Breast epithelium (tissue), 4 donors: ENCODE measurements around the gene JAM2. TPM values are rescaled to one million over a fixed set of nuclear protein-coding genes. Genes with fewer than 3 reads are reported as not detected.

Experiments used
- DNase-seq, 2 donors: peaks; one replicate each; pipeline ENCODE4 v3.0.0-alpha.2; 2019; ENCODE audit warnings: low spot score in 2 of 2
- H3K27ac ChIP-seq, 2 donors: fragments of 200-600 bp; sonication (generic) in 1 of 2; one replicate each; pipeline ENCODE4 v1.5.1; 2016 to 2019; ENCODE audit warnings: mild to moderate bottlenecking in 1 of 2
- H3K27me3 ChIP-seq, 2 donors: fragments of 200-600 bp; sonication (generic) in 1 of 2; one replicate each; pipeline versions ENCODE4 v1.5.1 to v1.6.0; 2017 to 2019; ENCODE audit warnings: control low read depth in 1 of 2, mild to moderate bottlenecking in 1 of 2
- H3K36me3 ChIP-seq: fragments of 200-600 bp; one replicate; pipeline ENCODE4 v1.5.1; 2019
- H3K4me1 ChIP-seq, 2 donors: fragments of 200-600 bp; sonication (generic); one replicate each; pipeline ENCODE4 v1.5.1; 2016 to 2019; ENCODE audit warnings: control low read depth in 1 of 2
- H3K4me3 ChIP-seq, 3 donors: fragments of 200-600 bp; sonication (generic); 1 replicate in 2 of 3; 2 replicates in 1 of 3; pipeline ENCODE4 v1.5.1; 2016 to 2019; ENCODE audit warnings: mild to moderate bottlenecking in 3 of 3, moderate library complexity in 2 of 3
- H3K9me3 ChIP-seq, 2 donors: fragments of 200-600 bp; sonication (generic) in 1 of 2; one replicate each; pipeline ENCODE4 v1.5.1; 2016 to 2019; ENCODE audit warnings: control low read depth in 1 of 2
- CTCF ChIP-seq, 3 donors: fragments of 450-650 bp; IDR thresholded peaks; one replicate each; pipeline ENCODE4 v1.5.1; 2016 to 2017; ENCODE audit warnings: antibody characterized with exemption in 3 of 3, mild to moderate bottlenecking in 3 of 3, moderate library complexity in 3 of 3
- POLR2A ChIP-seq: fragments of 450-650 bp; IDR thresholded peaks from one replicate; pipeline ENCODE4 v1.6.1; 2016; ENCODE audit warnings: antibody characterized with exemption, mild to moderate bottlenecking, moderate library complexity
- POLR2AphosphoS5 ChIP-seq, 3 donors: sonication (generic); formaldehyde crosslinking; IDR thresholded peaks; one replicate each; pipeline ENCODE4 v1.6.1; 2017; ENCODE audit warnings: antibody characterized with exemption in 3 of 3
- intact Hi-C: fragments of 100-400 bp; cut with DNase I; formaldehyde crosslinking; loops from one replicate; pipeline ENCODE4 v1.15.1; 2023; ENCODE audit warnings: low total_unique reads
- total RNA-seq, 3 donors: library from RNA; depleted of rRNA; stranded (reverse); fragments of >200 nt; gene quantifications; one replicate each; pipeline ENCODE4 v1.1.0, GENCODE V29; 2016

Gene JAM2
- total RNA-seq, 3 donors from 2014 or later, result 7.8 to 16.1 (median 11.9) TPM

GRCh38 chr21:25639551-25640201 is 618 bp downstream of the JAM2 start:
- peak overlapping the region; percentile 84 to 86 for H3K27ac ChIP-seq
- no peak for TF ChIP-seq CTCF (IDR thresholded peaks at IDR 0.05)
- no peak for TF ChIP-seq POLR2AphosphoS5 (IDR thresholded peaks at IDR 0.05)
- no peak for TF ChIP-seq POLR2A
- H3K27me3 ChIP-seq, result peaks cover 0 to 9% of the 10 kb centered on the region in 2 donors
- H3K36me3 ChIP-seq, result no peaks in the 10 kb centered on the region
- no peaks in the 10 kb centered on the region for H3K9me3 ChIP-seq
- H3K4me1 ChIP-seq, result no peaks in the 10 kb centered on the region
- peak in 1 of 2 donors; percentile 23 for DNase-seq
- peak overlapping the region; percentile 64 to 81 (median 67) for H3K4me3 ChIP-seq
- intact Hi-C loops, result no loop called here

GRCh38 chr21:25640202-25640942 is 1.3 kb downstream of the JAM2 start:
- Histone ChIP-seq H3K9me3 (no peaks in the 10 kb centered on the region), H3K27me3 (peaks cover 0 to 9% of the 10 kb centered on the region in 2 donors), H3K27ac (peak overlapping the region; percentile 84 to 86), H3K36me3 (no peaks in the 10 kb centered on the region), H3K4me1 (no peaks in the 10 kb centered on the region), H3K4me3 (peak overlapping the region; percentile 64 to 81 (median 67))
- no peak for DNase-seq
- intact Hi-C loops, result no loop called here
- TF ChIP-seq POLR2AphosphoS5 (IDR thresholded peaks at IDR 0.05) (no peak), POLR2A (no peak), CTCF (IDR thresholded peaks at IDR 0.05) (no peak)

- H3K27ac ChIP-seq, result no peak overlapping the region
- no peak for TF ChIP-seq POLR2A
- H3K36me3 ChIP-seq, result no peaks in the 10 kb centered on the region
- no peaks in the 10 kb centered on the region for H3K4me1 ChIP-seq
- no peaks in the 10 kb centered on the region for H3K9me3 ChIP-seq
- DNase-seq, result no peak
- peaks cover 0 to 9% of the 10 kb centered on the region in 2 donors for H3K27me3 ChIP-seq
- peak overlapping the region; percentile 64 to 81 (median 67) for H3K4me3 ChIP-seq
- intact Hi-C loops, result no loop called here
These were observed 1.9 kb downstream of the JAM2 start for GRCh38 chr21:25640943-25641292.

GRCh38 chr21:25643486-25643885 is 4.4 kb downstream of the JAM2 start:
- no peak overlapping the region for H3K27ac ChIP-seq
- H3K4me3 ChIP-seq, result no peak overlapping the region
- intact Hi-C loops, result no loop called here
- H3K4me1 ChIP-seq, result no peaks in the 10 kb centered on the region
- no peak for DNase-seq
- TF ChIP-seq CTCF (IDR thresholded peaks at IDR 0.05) (no peak), POLR2A (no peak), POLR2AphosphoS5 (IDR thresholded peaks at IDR 0.05) (no peak)
- H3K36me3 ChIP-seq, result no peaks in the 10 kb centered on the region
- H3K9me3 ChIP-seq, result no peaks in the 10 kb centered on the region
- H3K27me3 ChIP-seq, result no peaks in the 10 kb centered on the region

GRCh38 chr21:25646474-25646873 is 7.4 kb downstream of the JAM2 start:
- no peak for DNase-seq
- Histone ChIP-seq H3K27me3 (no peaks in the 10 kb centered on the region), H3K27ac (no peak overlapping the region), H3K36me3 (no peaks in the 10 kb centered on the region), H3K4me1 (no peaks in the 10 kb centered on the region), H3K4me3 (no peak overlapping the region), H3K9me3 (no peaks in the 10 kb centered on the region)
- intact Hi-C loops, result no loop called here
- TF ChIP-seq POLR2A (no peak), CTCF (IDR thresholded peaks at IDR 0.05) (no peak), POLR2AphosphoS5 (IDR thresholded peaks at IDR 0.05) (no peak)
